PC-3 (cell line): ENCODE data around the gene NFATC1.

Experiments
- EZH2phosphoT487 ChIP-seq: fragments of 300-600 bp; sonication (generic); IDR thresholded peaks from 2 replicates; pipeline ENCODE4 v1.6.1; 2018; ENCODE audit warnings: mild to moderate bottlenecking, antibody characterized with exemption, low read length, borderline replicate concordance
- TF ChIP-seq, protein P1 (sequence below): fragments of 300-600 bp; sonication (generic); conservative IDR thresholded peaks from 2 replicates; pipeline ENCODE4 v1.5.1; 2017; ENCODE audit warnings: antibody characterized with exemption, low read depth, mild to moderate bottlenecking, low read length

DNA sequence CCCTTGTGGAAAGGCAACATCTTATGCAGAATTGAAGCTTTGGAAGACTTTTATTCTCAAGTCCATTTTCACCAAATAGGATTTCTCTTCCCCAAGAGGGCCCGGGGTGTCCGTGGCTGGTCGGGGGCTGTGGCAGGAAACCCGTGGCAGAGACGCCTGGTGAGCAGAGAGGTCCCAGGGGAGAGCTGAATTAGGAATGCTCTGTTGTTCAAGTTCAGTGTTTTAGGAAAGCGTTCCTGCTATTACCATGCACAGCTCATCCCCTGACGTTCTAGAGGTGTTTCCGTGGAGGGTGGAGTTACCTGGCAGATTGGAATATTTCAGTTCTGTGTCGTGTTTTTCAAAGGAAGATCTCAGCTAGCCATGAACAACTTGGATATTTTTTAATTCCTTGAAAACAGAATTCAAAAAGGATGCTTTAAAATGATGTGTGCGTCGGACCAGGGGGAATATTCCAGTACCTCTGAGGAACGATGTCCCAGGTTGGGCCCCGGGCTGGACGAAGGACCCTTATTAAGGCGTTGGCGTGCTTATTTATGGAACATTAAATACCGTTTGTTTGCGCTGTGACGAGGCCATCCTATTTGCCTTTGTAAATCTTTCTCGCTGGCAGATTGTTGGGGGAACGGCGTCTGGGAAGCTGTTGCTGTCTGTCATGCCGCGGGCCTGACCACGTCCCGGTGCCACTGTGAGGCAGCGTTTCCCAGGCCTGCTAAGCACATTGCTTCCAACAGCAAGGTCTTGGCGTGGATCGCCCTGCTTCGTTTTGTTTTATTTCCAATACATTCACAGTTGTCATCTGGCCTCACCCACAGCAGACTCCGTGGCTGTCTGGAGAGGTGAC, 8.2 kb downstream of the NFATC1 start:
- TF ChIP-seq, protein P1, sequence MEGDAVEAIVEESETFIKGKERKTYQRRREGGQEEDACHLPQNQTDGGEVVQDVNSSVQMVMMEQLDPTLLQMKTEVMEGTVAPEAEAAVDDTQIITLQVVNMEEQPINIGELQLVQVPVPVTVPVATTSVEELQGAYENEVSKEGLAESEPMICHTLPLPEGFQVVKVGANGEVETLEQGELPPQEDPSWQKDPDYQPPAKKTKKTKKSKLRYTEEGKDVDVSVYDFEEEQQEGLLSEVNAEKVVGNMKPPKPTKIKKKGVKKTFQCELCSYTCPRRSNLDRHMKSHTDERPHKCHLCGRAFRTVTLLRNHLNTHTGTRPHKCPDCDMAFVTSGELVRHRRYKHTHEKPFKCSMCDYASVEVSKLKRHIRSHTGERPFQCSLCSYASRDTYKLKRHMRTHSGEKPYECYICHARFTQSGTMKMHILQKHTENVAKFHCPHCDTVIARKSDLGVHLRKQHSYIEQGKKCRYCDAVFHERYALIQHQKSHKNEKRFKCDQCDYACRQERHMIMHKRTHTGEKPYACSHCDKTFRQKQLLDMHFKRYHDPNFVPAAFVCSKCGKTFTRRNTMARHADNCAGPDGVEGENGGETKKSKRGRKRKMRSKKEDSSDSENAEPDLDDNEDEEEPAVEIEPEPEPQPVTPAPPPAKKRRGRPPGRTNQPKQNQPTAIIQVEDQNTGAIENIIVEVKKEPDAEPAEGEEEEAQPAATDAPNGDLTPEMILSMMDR = no peak
- no peak for TF ChIP-seq EZH2phosphoT487
